ENCODE data around the gene RHBDL1. TPM values are rescaled to one million over a fixed set of nuclear protein-coding genes. Genes with fewer than 3 reads are reported as not detected.

The RHBDL1 gene
- total and polyA plus RNA-seq, 2 donors (not counting 1 experiment from before 2014, with no cell fraction given) = 0.76 to 7.1 TPM

DNA sequence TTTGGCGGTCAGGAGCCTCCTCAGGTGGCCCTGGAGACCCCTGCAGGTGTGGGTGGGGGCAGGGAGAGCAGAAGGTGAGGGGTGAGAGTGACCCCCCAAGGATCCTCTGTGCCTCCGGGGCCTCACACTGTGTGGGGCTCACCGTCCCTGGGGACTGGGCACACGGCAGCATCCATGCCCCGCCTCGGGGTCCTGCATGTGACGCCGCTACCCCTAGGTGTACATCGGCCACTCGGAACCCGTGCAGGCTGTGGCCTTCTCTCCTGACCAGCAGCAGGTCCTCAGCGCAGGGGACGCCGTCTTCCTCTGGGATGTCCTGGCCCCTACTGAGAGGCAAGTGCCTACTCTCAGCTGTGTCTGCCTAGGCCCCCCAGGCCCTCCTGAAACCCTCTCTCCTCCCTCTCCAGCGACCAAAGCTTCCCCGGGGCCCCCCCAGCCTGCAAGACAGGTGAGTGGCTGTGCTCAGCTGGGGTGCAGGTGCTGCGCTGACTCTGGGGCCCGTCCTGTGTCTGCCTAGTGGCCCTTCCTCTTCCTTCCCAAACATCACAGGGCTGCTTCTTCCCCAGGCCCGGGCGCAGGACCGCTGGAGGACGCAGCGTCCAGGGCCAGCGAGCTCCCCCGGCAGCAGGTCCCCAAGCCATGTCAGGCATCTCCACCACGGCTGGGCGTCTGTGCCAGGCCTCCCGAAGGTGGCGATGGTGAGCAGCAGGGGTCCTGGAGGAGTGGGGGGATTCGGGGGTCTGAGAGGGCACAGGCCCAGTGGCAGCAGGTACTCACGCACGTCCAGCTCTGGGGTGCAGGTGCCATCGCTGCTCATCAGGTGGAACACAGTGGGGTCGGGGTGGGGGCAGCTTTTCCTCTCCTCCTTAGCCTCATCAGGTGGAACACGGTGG lies 16.5 kb upstream of the RHBDL1 start:
- Histone ChIP-seq H2AFZ (ENCODE audit: low read length) (no peak overlapping the region), H3K79me2 (ENCODE audit: control insufficient read depth, insufficient read depth, low read length) (no peaks in the 10 kb centered on the region), H3K4me3 (replicated peaks in 1 of 4; ENCODE audit: control extremely low read depth in 1 of 4, insufficient read depth in 1 of 4, low read depth in 3 of 4, low read length in 4 of 4) (no peak overlapping the region), H3K4me1 (ENCODE audit: control insufficient read depth, extremely low read depth, insufficient read depth, low read length) (no peaks in the 10 kb centered on the region), H3K27me3 (ENCODE audit: control insufficient read depth, insufficient read depth, low read length) (no peaks in the 10 kb centered on the region), H3K36me3 (ENCODE audit: control insufficient read depth, insufficient read depth, low read length) (peaks cover 11% of the 10 kb centered on the region), H3K9ac (ENCODE audit: insufficient read depth, low read length) (no peak overlapping the region), H3K9me3 (ENCODE audit: control insufficient read depth, insufficient read depth, low read depth, low read length) (no peaks in the 10 kb centered on the region), H3K4me2 (ENCODE audit: extremely low read depth, insufficient read depth, low read length) (no peak overlapping the region), H4K20me1 (ENCODE audit: control insufficient read depth, extremely low read depth, insufficient read depth, low read length) (no peaks in the 10 kb centered on the region), H3K27ac (ENCODE audit: insufficient read depth, low read length) (no peak overlapping the region)
- no peak for DNase-seq (ENCODE audit: low read depth in 2 of 2)
- TF ChIP-seq, protein P1, sequence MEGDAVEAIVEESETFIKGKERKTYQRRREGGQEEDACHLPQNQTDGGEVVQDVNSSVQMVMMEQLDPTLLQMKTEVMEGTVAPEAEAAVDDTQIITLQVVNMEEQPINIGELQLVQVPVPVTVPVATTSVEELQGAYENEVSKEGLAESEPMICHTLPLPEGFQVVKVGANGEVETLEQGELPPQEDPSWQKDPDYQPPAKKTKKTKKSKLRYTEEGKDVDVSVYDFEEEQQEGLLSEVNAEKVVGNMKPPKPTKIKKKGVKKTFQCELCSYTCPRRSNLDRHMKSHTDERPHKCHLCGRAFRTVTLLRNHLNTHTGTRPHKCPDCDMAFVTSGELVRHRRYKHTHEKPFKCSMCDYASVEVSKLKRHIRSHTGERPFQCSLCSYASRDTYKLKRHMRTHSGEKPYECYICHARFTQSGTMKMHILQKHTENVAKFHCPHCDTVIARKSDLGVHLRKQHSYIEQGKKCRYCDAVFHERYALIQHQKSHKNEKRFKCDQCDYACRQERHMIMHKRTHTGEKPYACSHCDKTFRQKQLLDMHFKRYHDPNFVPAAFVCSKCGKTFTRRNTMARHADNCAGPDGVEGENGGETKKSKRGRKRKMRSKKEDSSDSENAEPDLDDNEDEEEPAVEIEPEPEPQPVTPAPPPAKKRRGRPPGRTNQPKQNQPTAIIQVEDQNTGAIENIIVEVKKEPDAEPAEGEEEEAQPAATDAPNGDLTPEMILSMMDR (conservative IDR thresholded peaks at IDR 0.05 in 1 of 2, IDR thresholded peaks at IDR 0.05 in 1 of 2; ENCODE audit: low read depth in 1 of 2, low read length in 2 of 2) = no peak
- no peak for TF ChIP-seq EZH2 (IDR thresholded peaks at IDR 0.05; ENCODE audit: low read length, missing control alignments)

DNA sequence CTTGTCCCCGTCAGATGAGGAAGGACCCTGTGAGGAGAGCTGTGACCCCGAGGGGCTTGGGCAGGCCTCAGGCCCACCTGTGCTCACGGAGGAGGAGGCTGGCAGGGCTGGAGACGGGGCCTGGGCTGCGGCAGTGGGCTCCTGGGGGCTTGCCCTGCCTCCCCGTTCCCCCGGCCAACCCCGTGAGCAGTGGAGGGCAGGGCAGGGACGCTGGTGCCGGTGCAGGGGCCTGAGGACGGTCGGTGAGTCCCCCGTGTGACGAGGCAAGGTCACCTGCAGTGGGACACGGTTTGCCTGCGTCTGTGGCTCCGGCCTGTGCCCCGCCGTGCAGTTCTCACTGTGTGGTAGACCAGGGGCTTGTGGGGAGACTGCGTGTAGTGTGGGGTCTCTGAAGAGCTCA lies 15.9 kb upstream of the RHBDL1 start:
- H3K4me2 ChIP-seq (ENCODE audit: extremely low read depth, insufficient read depth, low read length) = no peak overlapping the region
- no peaks in the 10 kb centered on the region for H3K27me3 ChIP-seq (ENCODE audit: control insufficient read depth, insufficient read depth, low read length)
- no peak overlapping the region for H3K9ac ChIP-seq (ENCODE audit: insufficient read depth, low read length)
- H3K4me3 ChIP-seq (replicated peaks in 1 of 4; ENCODE audit: control extremely low read depth in 1 of 4, insufficient read depth in 1 of 4, low read depth in 3 of 4, low read length in 4 of 4) = no peak overlapping the region
- H3K36me3 ChIP-seq (ENCODE audit: control insufficient read depth, insufficient read depth, low read length) = peaks cover 12% of the 10 kb centered on the region
- no peak for TF ChIP-seq EZH2 (IDR thresholded peaks at IDR 0.05; ENCODE audit: low read length, missing control alignments)
- TF ChIP-seq, protein P1 (conservative IDR thresholded peaks at IDR 0.05 in 1 of 2, IDR thresholded peaks at IDR 0.05 in 1 of 2; ENCODE audit: low read depth in 1 of 2, low read length in 2 of 2) = no peak
- DNase-seq (ENCODE audit: low read depth in 2 of 2) = no peak
- H3K79me2 ChIP-seq (ENCODE audit: control insufficient read depth, insufficient read depth, low read length) = no peaks in the 10 kb centered on the region
- no peaks in the 10 kb centered on the region for H4K20me1 ChIP-seq (ENCODE audit: control insufficient read depth, extremely low read depth, insufficient read depth, low read length)
- H3K4me1 ChIP-seq (ENCODE audit: control insufficient read depth, extremely low read depth, insufficient read depth, low read length) = no peaks in the 10 kb centered on the region
- H3K9me3 ChIP-seq (ENCODE audit: control insufficient read depth, insufficient read depth, low read depth, low read length) = no peaks in the 10 kb centered on the region
- H2AFZ ChIP-seq (ENCODE audit: low read length) = no peak overlapping the region
- no peak overlapping the region for H3K27ac ChIP-seq (ENCODE audit: insufficient read depth, low read length)

DNA sequence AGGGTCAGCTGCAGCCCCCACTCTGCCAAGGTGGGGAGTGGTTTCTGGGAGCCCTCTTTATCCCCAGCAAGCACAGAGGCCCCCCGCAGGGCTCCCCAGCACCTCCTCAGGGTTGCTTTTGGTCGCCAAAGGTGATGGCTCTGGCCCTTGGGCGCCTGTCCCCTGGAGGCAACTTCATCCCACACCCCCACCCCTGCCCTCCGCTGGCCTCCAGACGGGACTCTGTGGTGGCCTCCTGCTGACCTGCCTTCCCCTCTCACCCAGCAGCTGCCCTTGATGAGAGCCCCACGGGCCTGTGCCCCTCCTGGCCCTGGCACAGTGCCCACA lies 15.4 kb upstream of the RHBDL1 start:
- H3K4me2 ChIP-seq (ENCODE audit: extremely low read depth, insufficient read depth, low read length) = no peak overlapping the region
- TF ChIP-seq EZH2 (IDR thresholded peaks at IDR 0.05; ENCODE audit: low read length, missing control alignments) = no peak
- TF ChIP-seq, protein P1 (conservative IDR thresholded peaks at IDR 0.05 in 1 of 2, IDR thresholded peaks at IDR 0.05 in 1 of 2; ENCODE audit: low read depth in 1 of 2, low read length in 2 of 2) = no peak

More for the DNA sequence above, 15.4 kb upstream of the RHBDL1 start:
- no peaks in the 10 kb centered on the region for H3K9me3 ChIP-seq (ENCODE audit: control insufficient read depth, insufficient read depth, low read depth, low read length)
- H3K27me3 ChIP-seq (ENCODE audit: control insufficient read depth, insufficient read depth, low read length) = no peaks in the 10 kb centered on the region
- H2AFZ ChIP-seq (ENCODE audit: low read length) = no peak overlapping the region
- H3K27ac ChIP-seq (ENCODE audit: insufficient read depth, low read length) = no peak overlapping the region
- H3K4me3 ChIP-seq (replicated peaks in 1 of 4; ENCODE audit: control extremely low read depth in 1 of 4, insufficient read depth in 1 of 4, low read depth in 3 of 4, low read length in 4 of 4) = no peak overlapping the region
- H3K36me3 ChIP-seq (ENCODE audit: control insufficient read depth, insufficient read depth, low read length) = peaks cover 12% of the 10 kb centered on the region
- no peak for DNase-seq (ENCODE audit: low read depth in 2 of 2)
- H3K4me1 ChIP-seq (ENCODE audit: control insufficient read depth, extremely low read depth, insufficient read depth, low read length) = no peaks in the 10 kb centered on the region
- H3K9ac ChIP-seq (ENCODE audit: insufficient read depth, low read length) = no peak overlapping the region
- no peaks in the 10 kb centered on the region for H4K20me1 ChIP-seq (ENCODE audit: control insufficient read depth, extremely low read depth, insufficient read depth, low read length)
- H3K79me2 ChIP-seq (ENCODE audit: control insufficient read depth, insufficient read depth, low read length) = no peaks in the 10 kb centered on the region

All from fibroblast of lung (primary cell).